Adipocyte (in vitro differentiated cells): ENCODE results near the gene PIK3C3.
A peak's percentile ranks its signal among the peaks of the same experiment; 100 is the strongest.
"Not testable (repeated sequence)": the region's sequence is repeated elsewhere in the genome, so short reads cannot be mapped to it uniquely, and the experiment has no call there.

Experiments
- DNase-seq: peaks from one replicate; pipeline ENCODE4 v3.0.0-alpha.2; 2015; ENCODE audit warnings: low read depth
- H3K27me3 ChIP-seq: replicated peaks from 2 replicates; pipeline ENCODE4 v1.7.0; 2013; ENCODE audit warnings: mild to moderate bottlenecking, low read length, moderate library complexity; ENCODE audit not compliant: control insufficient read depth, insufficient read depth
- H3K36me3 ChIP-seq: 2 replicates; pipeline ENCODE4 v1.7.0; 2013; ENCODE audit warnings: low read length, mild to moderate bottlenecking, moderate library complexity; ENCODE audit not compliant: control insufficient read depth, insufficient read depth, severe bottlenecking
- H3K4me1 ChIP-seq: 2 replicates; pipeline ENCODE4 v1.7.0; 2013; ENCODE audit warnings: mild to moderate bottlenecking, low read length, moderate library complexity; ENCODE audit not compliant: control insufficient read depth, insufficient read depth
- H3K4me3 ChIP-seq: 2 replicates; pipeline ENCODE4 v1.7.0; 2013; ENCODE audit warnings: mild to moderate bottlenecking, low read length, moderate library complexity
- H3K9ac ChIP-seq: 2 replicates; pipeline ENCODE4 v1.7.0; 2013; ENCODE audit warnings: mild to moderate bottlenecking, low read length, moderate library complexity
- H3K9me3 ChIP-seq: 2 replicates; pipeline ENCODE4 v1.7.0; 2013; ENCODE audit warnings: mild to moderate bottlenecking, low read length, moderate library complexity; ENCODE audit not compliant: control insufficient read depth

PIK3C3 gene

DNA sequence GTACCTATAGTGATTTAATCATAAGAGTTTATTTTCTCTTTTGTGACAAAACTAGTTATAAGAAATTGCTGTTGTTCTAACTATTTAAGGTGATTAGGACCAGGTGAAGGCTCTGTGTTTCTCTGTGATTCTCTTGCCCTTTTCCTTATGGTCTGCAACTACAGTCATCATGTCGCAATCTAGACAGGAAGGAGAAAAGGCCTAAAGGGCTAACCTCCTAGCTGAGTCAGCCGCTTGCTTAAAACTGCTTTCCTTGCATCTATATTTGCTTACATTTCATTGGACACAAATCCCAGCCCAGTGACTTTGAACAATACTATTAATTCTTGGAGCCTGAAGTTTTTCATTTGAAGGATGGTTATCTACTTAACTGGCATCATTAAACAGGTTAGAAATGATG, 93.1 kb downstream of the PIK3C3 start:
- Histone ChIP-seq H3K4me1 (peaks cover 25% of the 10 kb centered on the region), H3K36me3 (peaks cover 59% of the 10 kb centered on the region), H3K9ac (no peak overlapping the region), H3K4me3 (peak overlapping the region; percentile 2), H3K27me3 (no peaks in the 10 kb centered on the region), H3K9me3 (no peaks in the 10 kb centered on the region)
- DNase-seq = peak; percentile 93

DNA sequence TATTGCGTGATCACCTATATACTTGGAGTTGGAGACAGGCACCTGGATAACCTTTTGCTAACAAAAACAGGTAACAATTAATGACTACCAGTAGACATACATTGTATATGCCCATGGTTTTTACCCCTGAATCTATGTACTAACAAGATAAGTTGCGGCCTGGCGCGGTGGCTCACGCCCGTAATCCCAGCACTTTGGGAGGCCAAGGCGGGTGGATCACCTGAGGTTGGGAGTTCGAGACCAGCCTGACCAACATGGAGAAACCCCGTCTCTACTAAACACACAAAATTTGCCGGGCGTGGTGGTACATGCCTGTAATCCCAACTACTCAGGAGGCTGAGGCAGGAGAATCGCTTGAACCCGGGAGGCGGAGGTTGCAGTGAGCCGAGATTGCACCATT, 94.5 kb downstream of the PIK3C3 start:
- not testable (repeated sequence) for DNase-seq

GRCh38 chr18:42051411-42051810, 96.4 kb downstream of the PIK3C3 start:
- H3K36me3 ChIP-seq = peaks cover 35% of the 10 kb centered on the region
- no peak overlapping the region for H3K4me3 ChIP-seq
- no peaks in the 10 kb centered on the region for H3K9me3 ChIP-seq
- H3K27me3 ChIP-seq = no peaks in the 10 kb centered on the region
- peaks cover 17% of the 10 kb centered on the region for H3K4me1 ChIP-seq
- DNase-seq = no peak
- H3K9ac ChIP-seq = no peak overlapping the region

More for the DNA sequence above, 94.5 kb downstream of the PIK3C3 start:
- H3K36me3 ChIP-seq = peaks cover 45% of the 10 kb centered on the region
- H3K4me3 ChIP-seq, H3K9me3 ChIP-seq, H3K9ac ChIP-seq, H3K27me3 ChIP-seq: not testable (repeated sequence)
- peaks cover 25% of the 10 kb centered on the region for H3K4me1 ChIP-seq

GRCh38 chr18:42052122-42052708, 97.2 kb downstream of the PIK3C3 start:
- H3K4me1 ChIP-seq = peaks cover 16% of the 10 kb centered on the region
- no peak overlapping the region for H3K4me3 ChIP-seq
- H3K9me3 ChIP-seq = no peaks in the 10 kb centered on the region
- no peak overlapping the region for H3K9ac ChIP-seq
- DNase-seq = peak; percentile 80
- H3K27me3 ChIP-seq = no peaks in the 10 kb centered on the region
- peaks cover 32% of the 10 kb centered on the region for H3K36me3 ChIP-seq

DNA sequence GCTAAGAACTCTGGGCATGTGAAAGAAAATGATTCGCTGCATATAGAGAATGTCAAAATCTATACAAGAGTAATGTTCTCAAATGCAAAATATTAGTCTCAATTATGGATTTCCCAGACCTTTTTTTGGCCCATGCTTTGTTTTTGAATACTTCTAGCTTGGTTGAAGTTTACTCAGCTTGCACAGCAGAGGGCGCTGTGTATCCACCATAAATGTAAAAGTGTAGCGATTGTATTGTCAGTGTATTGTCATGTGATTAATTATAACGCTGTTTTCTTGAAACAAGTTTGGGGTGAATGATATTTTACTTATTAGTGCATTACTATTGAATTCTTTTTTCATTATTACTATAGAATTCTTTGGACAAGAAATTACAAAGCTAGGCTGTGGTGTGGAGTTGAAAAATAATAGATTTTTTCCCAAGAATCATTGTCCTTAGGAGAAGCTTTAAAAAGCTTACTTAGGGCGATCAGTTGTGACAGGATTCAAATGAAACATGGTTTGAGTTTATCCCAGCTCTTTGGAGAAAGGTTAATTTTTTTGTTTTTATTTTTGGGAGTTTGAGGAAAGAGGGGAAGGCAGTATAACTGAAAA, 98.3 kb downstream of the PIK3C3 start:
- Histone ChIP-seq H3K4me3 (no peak overlapping the region), H3K4me1 (peaks cover 6% of the 10 kb centered on the region), H3K9me3 (no peaks in the 10 kb centered on the region), H3K36me3 (peaks cover 42% of the 10 kb centered on the region), H3K27me3 (no peaks in the 10 kb centered on the region), H3K9ac (peak overlapping the region; percentile 58)
- DNase-seq = peak; percentile 77

DNA sequence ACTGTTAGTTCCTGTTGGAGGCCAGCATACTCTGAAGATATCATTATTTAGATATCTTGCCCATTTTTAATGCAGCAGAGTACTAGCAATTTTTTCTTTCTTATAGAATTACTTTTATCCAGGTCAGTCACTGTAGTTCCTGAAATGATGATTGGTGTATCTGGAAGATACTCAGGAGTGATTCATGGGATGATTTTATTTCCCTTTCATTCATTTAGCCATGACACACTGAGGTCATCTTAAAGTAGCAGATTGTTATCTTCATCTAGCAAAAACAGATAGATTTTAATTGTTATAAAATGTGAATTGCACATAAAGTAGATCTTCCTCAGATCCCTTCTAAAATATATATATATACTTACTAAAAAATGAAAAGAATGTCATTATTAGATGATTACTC, 109.1 kb downstream of the PIK3C3 start:
- Histone ChIP-seq H3K4me3 (no peak overlapping the region), H3K4me1 (peaks cover 3% of the 10 kb centered on the region), H3K9me3 (no peaks in the 10 kb centered on the region), H3K9ac (no peak overlapping the region), H3K36me3 (peaks cover 59% of the 10 kb centered on the region), H3K27me3 (no peaks in the 10 kb centered on the region)
- no peak for DNase-seq

GRCh38 chr18:42067518-42067917, 112.5 kb downstream of the PIK3C3 start:
- no peak for DNase-seq
- H3K36me3 ChIP-seq = peaks cover 70% of the 10 kb centered on the region
- no peaks in the 10 kb centered on the region for H3K27me3 ChIP-seq
- no peak overlapping the region for H3K9ac ChIP-seq
- H3K9me3 ChIP-seq = no peaks in the 10 kb centered on the region
- peaks cover 3% of the 10 kb centered on the region for H3K4me1 ChIP-seq
- no peak overlapping the region for H3K4me3 ChIP-seq

DNA sequence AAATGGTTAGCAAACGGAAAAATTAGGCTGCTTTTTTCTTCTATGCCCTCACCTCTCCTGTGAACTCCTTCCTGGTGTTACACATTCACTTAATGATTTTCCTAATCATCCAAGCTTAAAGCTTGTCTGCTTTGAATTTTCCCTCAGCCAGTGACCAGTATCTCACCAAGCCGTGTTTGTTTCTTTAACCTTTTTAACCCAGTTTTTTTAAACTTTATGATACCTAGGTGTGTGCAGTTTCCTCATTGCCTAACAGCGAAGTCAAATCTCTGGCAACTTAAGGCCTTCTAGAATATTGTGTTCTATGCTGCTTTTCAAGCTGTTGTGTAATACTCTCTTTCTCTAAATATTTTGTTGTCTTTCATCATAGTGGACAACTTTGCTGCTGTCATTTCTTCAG, 113.0 kb downstream of the PIK3C3 start:
- no peaks in the 10 kb centered on the region for H3K9me3 ChIP-seq
- H3K9ac ChIP-seq = no peak overlapping the region
- no peak overlapping the region for H3K4me3 ChIP-seq
- DNase-seq = peak; percentile 6
- no peaks in the 10 kb centered on the region for H3K27me3 ChIP-seq
- H3K4me1 ChIP-seq = peaks cover 3% of the 10 kb centered on the region
- peaks cover 70% of the 10 kb centered on the region for H3K36me3 ChIP-seq

GRCh38 chr18:42069036-42069435, 114.0 kb downstream of the PIK3C3 start:
- Histone ChIP-seq H3K4me1 (peaks cover 3% of the 10 kb centered on the region), H3K9ac (no peak overlapping the region), H3K36me3 (peaks cover 76% of the 10 kb centered on the region), H3K4me3 (no peak overlapping the region), H3K9me3 (no peaks in the 10 kb centered on the region), H3K27me3 (no peaks in the 10 kb centered on the region)
- no peak for DNase-seq

- no peaks in the 10 kb centered on the region for H3K9me3 ChIP-seq
- no peak overlapping the region for H3K9ac ChIP-seq
- no peak overlapping the region for H3K4me3 ChIP-seq
- no peak for DNase-seq
- no peaks in the 10 kb centered on the region for H3K27me3 ChIP-seq
- peaks cover 3% of the 10 kb centered on the region for H3K4me1 ChIP-seq
- peaks cover 71% of the 10 kb centered on the region for H3K36me3 ChIP-seq
Observed at GRCh38 chr18:42072407-42072806, 117.4 kb downstream of the PIK3C3 start.

- H3K4me3 ChIP-seq = no peak overlapping the region
- H3K9ac ChIP-seq = no peak overlapping the region
- H3K36me3 ChIP-seq = peaks cover 70% of the 10 kb centered on the region
- peaks cover 14% of the 10 kb centered on the region for H3K4me1 ChIP-seq
- no peak for DNase-seq
- H3K9me3 ChIP-seq = no peaks in the 10 kb centered on the region
- no peaks in the 10 kb centered on the region for H3K27me3 ChIP-seq
Observed at GRCh38 chr18:42074704-42075103, 119.7 kb downstream of the PIK3C3 start.

- no peak for DNase-seq
- no peaks in the 10 kb centered on the region for H3K27me3 ChIP-seq
- H3K36me3 ChIP-seq = peaks cover 72% of the 10 kb centered on the region
- H3K4me1 ChIP-seq = peaks cover 23% of the 10 kb centered on the region
- no peak overlapping the region for H3K9ac ChIP-seq
- H3K4me3 ChIP-seq = no peak overlapping the region
- H3K9me3 ChIP-seq = no peaks in the 10 kb centered on the region
Observed at GRCh38 chr18:42078711-42079110, 123.7 kb downstream of the PIK3C3 start.
